H1 (cell line): Measurements from ENCODE around the gene PITX1. TPM values are rescaled to one million over a fixed set of nuclear protein-coding genes. Genes with fewer than 3 reads are reported as not detected.

ENCODE experiments used
- CTCF ChIA-PET: fragments of 300-600 bp; sonication (Branson Sonifier 250); formaldehyde crosslinking; loops from one replicate; lab custom pipeline; 2021; ENCODE audit not compliant: partially characterized antibody; lab: Charles Lee
- POLR2A ChIA-PET: fragments of 300-600 bp; sonication (Branson Sonifier 250); formaldehyde crosslinking; loops from one replicate; lab custom pipeline; 2021; ENCODE audit warnings: inconsistent platforms; ENCODE audit not compliant: partially characterized antibody; lab: Charles Lee
- DNase-seq, 2 experiments: peaks; one replicate each; pipeline versions ENCODE4 v3.0.0 to v3.0.0-alpha.2; 2010 to 2022; ENCODE audit warnings: low spot score in 2 of 2, low read depth in 1 of 2, mixed read lengths in 1 of 2
- FAIRE-seq: peaks from 2 replicates; lab custom pipeline; 2011; peaks lifted over from hg19 to GRCh38; lab: Jason Lieb, UNC
- H2AFZ ChIP-seq: 2 replicates; pipeline ENCODE4 v1.8.1; 2012; ENCODE audit warnings: low read length, inconsistent platforms
- H2AK5ac ChIP-seq: 2 replicates; pipeline ENCODE4 v1.6.1; 2013; ENCODE audit warnings: low read depth, low read length
- H2BK120ac ChIP-seq: replicated peaks from 2 replicates; pipeline ENCODE3; 2013; ENCODE audit warnings: low read depth, low read length, inconsistent platforms
- H2BK12ac ChIP-seq: 2 replicates; pipeline ENCODE4 v1.6.1; 2013; ENCODE audit warnings: low read depth, low read length
- H2BK15ac ChIP-seq: 2 replicates; pipeline ENCODE4 v1.6.1; 2013; ENCODE audit warnings: low read length
- H2BK20ac ChIP-seq: 2 replicates; pipeline ENCODE4 v1.6.1; 2013; ENCODE audit warnings: low read length
- H2BK5ac ChIP-seq: 2 replicates; pipeline ENCODE4 v1.6.1; 2013; ENCODE audit warnings: low read depth, low read length
- H3K14ac ChIP-seq: 2 replicates; pipeline ENCODE4 v1.6.1; 2013; ENCODE audit warnings: inconsistent platforms; ENCODE audit not compliant: insufficient read length
- H3K18ac ChIP-seq: 2 replicates; pipeline ENCODE4 v1.6.1; 2013; ENCODE audit warnings: low read length; ENCODE audit errors: extremely low read depth
- H3K23ac ChIP-seq: 2 replicates; pipeline ENCODE4 v1.6.1; 2013; ENCODE audit warnings: inconsistent platforms; ENCODE audit not compliant: insufficient read length
- H3K23me2 ChIP-seq: 2 replicates; pipeline ENCODE4 v1.6.1; 2013; ENCODE audit warnings: low read depth, low read length
- H3K27ac ChIP-seq: 2 replicates; pipeline ENCODE4 v1.6.1; 2011; ENCODE audit warnings: low read depth, low read length, inconsistent platforms
- H3K27me3 ChIP-seq, 4 experiments: replicated peaks in 1 of 4; 1 replicate in 1 of 4; 2 replicates in 3 of 4; pipeline versions ENCODE4 v1.6.1 to v1.8.1; 2011 to 2013; ENCODE audit warnings: low read length in 3 of 4, mild to moderate bottlenecking in 3 of 4, inconsistent platforms in 2 of 4, mixed read lengths in 2 of 4, moderate library complexity in 1 of 4; ENCODE audit not compliant: control insufficient read depth in 3 of 4, insufficient read depth in 3 of 4; ENCODE audit errors: extremely low read depth in 1 of 4
- H3K36me3 ChIP-seq, 4 experiments: 2 replicates each; pipeline versions ENCODE4 v1.6.1 to v1.8.1; 2011 to 2013; ENCODE audit warnings: mild to moderate bottlenecking in 4 of 4, low read length in 3 of 4, moderate library complexity in 2 of 4, control low read depth in 1 of 4, inconsistent platforms in 1 of 4; ENCODE audit not compliant: insufficient read depth in 4 of 4, control insufficient read depth in 2 of 4
- H3K4ac ChIP-seq: replicated peaks from 2 replicates; pipeline ENCODE3; 2013; ENCODE audit warnings: low read length, low read depth, mixed read lengths, inconsistent platforms; ENCODE audit not compliant: insufficient read length
- H3K4me1 ChIP-seq, 4 experiments: replicated peaks in 1 of 4; 1 replicate in 1 of 4; 2 replicates in 3 of 4; pipeline versions ENCODE4 v1.6.1 to v1.8.1; 2011 to 2013; ENCODE audit warnings: low read length in 3 of 4, inconsistent platforms in 2 of 4, mixed read lengths in 1 of 4; ENCODE audit not compliant: insufficient read depth in 4 of 4, control insufficient read depth in 3 of 4
- H3K4me2 ChIP-seq, 2 experiments: 2 replicates each; pipeline versions ENCODE4 v1.6.1 to v1.8.1; 2011 to 2013; ENCODE audit warnings: low read depth in 2 of 2, low read length in 2 of 2, control low read depth in 1 of 2, inconsistent platforms in 1 of 2, mild to moderate bottlenecking in 1 of 2; ENCODE audit not compliant: insufficient read depth in 1 of 2
- H3K4me3 ChIP-seq, 4 experiments: fragments of 200-600, 300-600 bp in 1 of 4; sonication (generic), shearing (Covaris generic), sonication (Bioruptor Twin) in 1 of 4; 2 replicates each; pipeline versions ENCODE4 v1.5.1 to v1.8.1; 2011 to 2016; ENCODE audit warnings: low read length in 4 of 4, low read depth in 3 of 4, control low read depth in 2 of 4, inconsistent platforms in 2 of 4, mild to moderate bottlenecking in 2 of 4, mixed read lengths in 1 of 4, moderate library complexity in 1 of 4; ENCODE audit not compliant: insufficient read depth in 2 of 4; ENCODE audit errors: extremely low read depth in 1 of 4
- H3K56ac ChIP-seq: replicated peaks from 2 replicates; pipeline ENCODE3; 2013; ENCODE audit warnings: low read depth, mild to moderate bottlenecking, mixed read lengths, low read length, inconsistent platforms; ENCODE audit not compliant: insufficient read length
- H3K79me1 ChIP-seq: 2 replicates; pipeline ENCODE4 v1.6.1; 2013; ENCODE audit warnings: low read depth, low read length, control low read depth
- H3K79me2 ChIP-seq, 2 experiments: 2 replicates each; pipeline versions ENCODE4 v1.6.1 to v1.8.1; 2012 to 2013; ENCODE audit warnings: low read length in 2 of 2, mild to moderate bottlenecking in 2 of 2, inconsistent platforms in 1 of 2; ENCODE audit not compliant: insufficient read depth in 2 of 2, control insufficient read depth in 1 of 2
- H3K9ac ChIP-seq, 4 experiments: replicated peaks in 1 of 4; 1 replicate in 1 of 4; 2 replicates in 3 of 4; pipeline versions ENCODE4 v1.6.1 to v1.8.1; 2011 to 2013; ENCODE audit warnings: low read depth in 3 of 4, low read length in 3 of 4, control low read depth in 2 of 4, mild to moderate bottlenecking in 2 of 4, moderate library complexity in 2 of 4, inconsistent platforms in 1 of 4; ENCODE audit errors: extremely low read depth in 1 of 4
- H3K9me3 ChIP-seq, 2 experiments: 2 replicates each; pipeline versions ENCODE4 v1.6.1 to v1.8.1; 2012 to 2013; ENCODE audit warnings: mild to moderate bottlenecking in 2 of 2, moderate library complexity in 2 of 2, control low read depth in 1 of 2, inconsistent platforms in 1 of 2, low read depth in 1 of 2, low read length in 1 of 2, mixed read lengths in 1 of 2; ENCODE audit not compliant: insufficient read depth in 2 of 2
- H4K20me1 ChIP-seq, 2 experiments: replicated peaks in 1 of 2; 2 replicates each; pipeline versions ENCODE3 to v1.8.1; 2011 to 2013; ENCODE audit warnings: inconsistent platforms in 2 of 2, low read length in 2 of 2, mild to moderate bottlenecking in 1 of 2; ENCODE audit not compliant: insufficient read depth in 2 of 2, control insufficient read depth in 1 of 2
- H4K5ac ChIP-seq: 2 replicates; pipeline ENCODE4 v1.6.1; 2013; ENCODE audit warnings: low read length, low read depth, mixed read lengths, inconsistent platforms; ENCODE audit not compliant: insufficient read length
- H4K8ac ChIP-seq: 2 replicates; pipeline ENCODE4 v1.8.0; 2013; ENCODE audit warnings: mild to moderate bottlenecking, moderate library complexity, low read length, inconsistent platforms; ENCODE audit not compliant: insufficient read depth; ENCODE audit errors: extremely low read depth
- H4K91ac ChIP-seq: replicated peaks from 2 replicates; pipeline ENCODE3; 2013; ENCODE audit warnings: low read length, mixed read lengths, inconsistent platforms; ENCODE audit not compliant: insufficient read length
- CTBP2 ChIP-seq: IDR thresholded peaks from 2 replicates; pipeline ENCODE4 v1.7.0; 2011; ENCODE audit warnings: borderline replicate concordance, mild to moderate bottlenecking, moderate library complexity, mixed read lengths, low read length; ENCODE audit not compliant: insufficient read depth, insufficient read length
- HDAC2 ChIP-seq, 2 experiments: fragments of 300-600 bp in 1 of 2; sonication (generic) in 1 of 2; IDR thresholded peaks; 2 replicates each; pipeline ENCODE4 v1.6.1; 2011 to 2012; ENCODE audit warnings: low read depth in 2 of 2, low read length in 2 of 2, mild to moderate bottlenecking in 2 of 2, moderate library complexity in 2 of 2, borderline replicate concordance in 1 of 2, inconsistent platforms in 1 of 2
- MAX ChIP-seq: IDR thresholded peaks from 2 replicates; pipeline ENCODE4 v1.6.1; 2012; ENCODE audit warnings: inconsistent platforms
- RFX5 ChIP-seq: IDR thresholded peaks from 2 replicates; pipeline ENCODE4 v1.6.1; 2011; ENCODE audit warnings: low read depth, low read length, improper control_type of control experiment, borderline replicate concordance
- TAF1 ChIP-seq: IDR thresholded peaks from 2 replicates; pipeline ENCODE4 v1.6.1; 2011; ENCODE audit warnings: mild to moderate bottlenecking, low read depth, low read length
- WGBS, 2 experiments: shearing (Covaris generic) in 1 of 2; methylation state at CpG; one replicate each; pipeline versions ENCODE4 v1.1.6 to v1.1.7; 2013 to 2015; ENCODE audit warnings: low lambda C conversion rate in 2 of 2, mixed read lengths in 2 of 2, inconsistent platforms in 1 of 2, low coverage in 1 of 2, missing lambda C conversion rate in 1 of 2; ENCODE audit not compliant: insufficient replicate concordance in 2 of 2, insufficient coverage in 1 of 2, insufficient read length in 1 of 2; ENCODE audit errors: extremely low coverage in 1 of 2, missing lambda C conversion rate in 1 of 2; 5-methylcytosine and 5-hydroxymethylcytosine counted together
- polyA plus RNA-seq, 7 experiments: library from polyadenylated mRNA; depleted of rRNA in 3 of 7; stranded (reverse) in 5 of 7; unstranded in 2 of 7; fragments of >200 nt in 5 of 7; fragments of 200-250 nt in 2 of 7; gene quantifications; 1 replicate in 5 of 7; 2 replicates in 1 of 7; 4 replicates in 1 of 7; pipeline versions ENCODE4 v1.2.1 to v1.2.3, GENCODE V29; 2011 to 2013; ENCODE audit warnings: missing spikeins in 2 of 7, mixed read lengths in 2 of 7
- total RNA-seq: library from RNA; stranded (reverse); fragmentation: NEBNext Ultra II Directional; extraction: Animal tissue kit (Norgen Biotek cat#: 25700); gene quantifications from 2 replicates; pipeline ENCODE4 v1.2.1, GENCODE V29; 2021

PITX1 gene
- total and polyA plus RNA-seq, 2 of the 8 experiments (the other 6 are each of a cell fraction or from before 2014, with no cell fraction given): 0.03 TPM; not detected in 1

GRCh38 chr5:134979416-134979815, 54.6 kb downstream of the PITX1 start:
- peaks cover 31% of the 10 kb centered on the region in 2 experiments for H3K9me3 ChIP-seq
- H4K20me1 ChIP-seq: no peaks in the 10 kb centered on the region

More at GRCh38 chr5:134979416-134979815, 54.6 kb downstream of the PITX1 start:
- no peak overlapping the region for H3K4ac ChIP-seq
- H3K27ac ChIP-seq: no peak overlapping the region
- H2BK5ac ChIP-seq: no peak overlapping the region
- H2AK5ac ChIP-seq: no peak overlapping the region
- H2BK120ac ChIP-seq: no peak overlapping the region
- no peak overlapping the region for H4K5ac ChIP-seq
- H3K79me2 ChIP-seq: no peaks in the 10 kb centered on the region
- FAIRE-seq: no peak
- H3K23me2 ChIP-seq: no peaks in the 10 kb centered on the region
- H3K36me3 ChIP-seq: peaks cover 0 to 8% (median 0%) of the 10 kb centered on the region in 4 experiments; a peak in 2 of 8 replicates
- H2BK20ac ChIP-seq: no peak overlapping the region
- ChIA-PET POLR2A (interaction anchor here (1.4 kb wide), 1 partner anchor 14 kb away, joined by 3 read pairs; no protein-coding TSS in a partner anchor), CTCF (interaction anchor here (0.6 to 1.2 kb wide), 2 partner anchors 195 to 366 kb away, joined by 4 read pairs; no protein-coding TSS in a partner anchor)
- TF ChIP-seq HDAC2 (IDR thresholded peaks at IDR 0.05; ENCODE audit: borderline replicate concordance in 1 of 2, low read depth in 2 of 2, low read length in 2 of 2) (no peak), RFX5 (no peak), TAF1 (no peak), CTBP2 (no peak), MAX (no peak)
- WGBS, 2 experiments: 88% methylated on average over 3 of the region's 3 CpGs; no CpG with 5 or more reads in 1 of the 2 experiments
- no peak overlapping the region for H3K9ac ChIP-seq
- no peaks in the 10 kb centered on the region for H3K27me3 ChIP-seq
- no peak overlapping the region for H3K4me2 ChIP-seq
- no peaks in the 10 kb centered on the region for H3K79me1 ChIP-seq
- no peak for DNase-seq
- H3K4me3 ChIP-seq: no peak overlapping the region
- H4K91ac ChIP-seq: no peak overlapping the region
- H3K23ac ChIP-seq: no peak overlapping the region
- H3K4me1 ChIP-seq: no peaks in the 10 kb centered on the region
- no peak overlapping the region for H3K56ac ChIP-seq
- no peak overlapping the region for H2BK12ac ChIP-seq
- H2BK15ac ChIP-seq: no peak overlapping the region
- no peak overlapping the region for H3K18ac ChIP-seq
- H3K14ac ChIP-seq: no peak overlapping the region
- no peak overlapping the region for H2AFZ ChIP-seq
- H4K8ac ChIP-seq: no peak overlapping the region
